GM18505 (cell line): Measurements from ENCODE around the gene CMTM6.

Source experiments
- ATAC-seq: cut with Tn5 transposase; IDR thresholded peaks from one replicate; pipeline ENCODE4 v1.9.1; 2021; ENCODE audit not compliant: unreplicated experiment
- POLR2A ChIP-seq: IDR thresholded peaks from 4 replicates; pipeline ENCODE4 v1.6.1; 2011; ENCODE audit warnings: borderline replicate concordance; ENCODE audit not compliant: insufficient read depth, insufficient read length; ENCODE audit errors: extremely low read depth

CMTM6 gene

DNA sequence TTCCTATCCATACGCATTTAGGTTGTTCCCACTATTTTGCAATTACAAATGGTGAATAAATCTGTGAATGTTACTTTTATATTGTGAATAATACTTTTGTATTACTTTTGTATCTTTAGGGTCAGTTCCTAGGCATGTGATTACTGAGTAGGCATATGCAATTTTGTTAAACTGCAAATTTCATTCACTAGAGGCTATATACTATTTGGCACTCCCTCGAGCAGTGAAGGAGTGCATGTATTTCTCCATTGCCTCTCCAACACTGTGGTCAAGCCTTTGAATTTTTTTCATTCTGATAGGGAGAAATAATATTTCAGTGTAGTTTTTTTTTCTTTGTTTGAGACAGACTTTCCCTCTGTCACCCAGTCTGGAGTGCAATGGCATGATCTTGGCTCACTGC is 8.4 kb upstream of the CMTM6 start:
- ATAC-seq, result no peak
- no peak for TF ChIP-seq POLR2A

DNA sequence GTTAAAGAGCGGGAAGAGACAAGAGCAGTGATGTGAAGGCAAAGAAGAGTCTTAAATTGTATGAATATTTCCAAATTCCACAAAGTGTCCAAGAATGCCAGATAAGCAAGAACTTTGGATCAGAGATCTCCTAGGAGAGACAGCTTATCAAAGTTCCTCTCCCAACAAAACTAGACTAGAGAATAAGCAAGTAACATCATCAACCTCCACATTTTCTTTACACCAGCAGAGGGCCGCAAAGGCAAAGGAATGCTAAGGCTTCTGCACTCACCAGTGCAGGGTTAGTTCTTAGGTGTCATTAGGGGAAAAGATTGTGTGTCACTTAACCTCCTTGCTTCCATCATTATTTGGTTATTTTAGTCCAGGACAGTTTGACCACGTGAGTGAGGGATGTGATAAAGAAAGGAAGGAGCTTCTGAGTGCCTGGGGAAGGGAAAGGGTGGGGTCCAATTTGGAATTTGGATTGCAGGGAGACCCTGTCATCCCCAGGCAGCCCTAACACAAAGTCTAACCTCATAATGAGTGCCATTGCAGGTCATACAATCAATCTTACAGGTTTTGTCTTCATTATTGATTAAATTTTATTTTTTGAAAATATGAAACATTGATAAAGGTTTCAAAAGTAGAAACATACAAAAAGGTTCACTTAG is 7.5 kb upstream of the CMTM6 start:
- peak; percentile 75 for ATAC-seq
- no peak for TF ChIP-seq POLR2A

DNA sequence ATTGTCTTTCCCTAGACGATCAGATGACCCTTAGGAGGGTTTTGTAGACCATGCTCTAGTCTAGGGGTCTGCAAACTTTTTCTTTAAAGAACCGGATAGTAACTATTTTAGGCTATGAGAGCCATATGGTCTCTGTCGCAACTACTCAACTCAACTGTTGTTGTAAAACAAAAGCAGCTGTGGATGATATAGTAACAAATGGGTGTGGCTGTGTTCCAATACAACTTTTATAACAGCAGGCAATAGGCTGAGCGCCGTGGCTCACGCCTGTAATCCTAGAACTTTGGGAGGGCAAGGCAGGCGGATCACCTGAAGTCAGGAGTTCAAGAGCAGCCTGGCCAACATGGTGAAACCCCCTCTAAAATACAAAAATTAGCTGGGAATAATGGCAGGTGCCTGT is 6.1 kb upstream of the CMTM6 start:
- ATAC-seq, result no peak
- no peak for TF ChIP-seq POLR2A

DNA sequence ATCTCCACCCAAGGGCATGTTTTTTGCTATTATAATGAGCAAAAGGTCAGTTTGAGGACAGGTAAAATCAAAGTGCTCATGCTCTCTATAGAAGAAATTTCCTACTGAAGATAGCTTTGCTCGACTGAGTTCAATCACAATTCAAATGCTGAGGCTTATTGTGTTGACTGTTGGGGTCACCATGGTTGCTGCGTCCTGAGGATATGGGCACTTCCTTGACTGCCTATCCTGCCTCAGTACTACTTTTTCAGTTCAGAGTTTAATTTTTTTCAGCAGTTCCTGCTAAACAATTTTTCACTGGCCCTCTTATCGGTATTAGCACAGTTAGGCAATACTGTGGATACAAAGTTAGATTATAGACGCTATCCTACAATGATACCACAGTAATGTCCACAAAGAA is 3.8 kb upstream of the CMTM6 start:
- no peak for TF ChIP-seq POLR2A
- no peak for ATAC-seq

DNA sequence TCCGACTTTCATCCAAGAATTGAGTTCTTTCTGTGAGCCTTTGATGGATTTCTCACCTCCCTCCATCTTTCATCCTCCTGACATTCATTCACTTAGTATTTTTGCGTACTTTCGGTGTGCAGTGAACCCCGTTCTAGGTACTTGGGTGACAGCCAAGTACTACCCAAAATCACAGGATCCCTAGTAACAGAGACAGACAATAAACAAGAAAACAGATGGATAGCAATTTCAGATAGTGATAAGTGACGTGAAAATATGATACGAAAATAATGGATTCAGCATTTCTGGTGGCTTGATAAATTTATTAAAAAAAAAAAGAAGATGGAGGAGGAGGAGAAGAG is 264 bp upstream of the CMTM6 start:
- no peak for TF ChIP-seq POLR2A
- no peak for ATAC-seq

DNA sequence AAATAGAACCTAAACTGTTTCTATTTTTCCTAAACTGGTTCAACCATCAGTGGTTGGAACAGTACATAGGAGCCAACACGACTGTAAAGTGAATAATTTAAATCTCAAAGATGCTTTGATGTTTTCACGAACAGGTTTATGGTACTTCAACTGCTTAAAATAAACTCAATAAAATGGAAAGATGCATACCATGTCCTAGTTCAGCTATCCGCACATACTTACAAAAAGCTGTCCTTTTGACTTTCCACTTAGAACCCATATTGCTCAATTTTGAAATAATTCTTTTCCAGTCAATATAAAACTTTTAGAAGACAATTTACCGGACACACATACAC is 902 bp downstream of the CMTM6 start:
- ATAC-seq, result no peak
- TF ChIP-seq POLR2A, result no peak

DNA sequence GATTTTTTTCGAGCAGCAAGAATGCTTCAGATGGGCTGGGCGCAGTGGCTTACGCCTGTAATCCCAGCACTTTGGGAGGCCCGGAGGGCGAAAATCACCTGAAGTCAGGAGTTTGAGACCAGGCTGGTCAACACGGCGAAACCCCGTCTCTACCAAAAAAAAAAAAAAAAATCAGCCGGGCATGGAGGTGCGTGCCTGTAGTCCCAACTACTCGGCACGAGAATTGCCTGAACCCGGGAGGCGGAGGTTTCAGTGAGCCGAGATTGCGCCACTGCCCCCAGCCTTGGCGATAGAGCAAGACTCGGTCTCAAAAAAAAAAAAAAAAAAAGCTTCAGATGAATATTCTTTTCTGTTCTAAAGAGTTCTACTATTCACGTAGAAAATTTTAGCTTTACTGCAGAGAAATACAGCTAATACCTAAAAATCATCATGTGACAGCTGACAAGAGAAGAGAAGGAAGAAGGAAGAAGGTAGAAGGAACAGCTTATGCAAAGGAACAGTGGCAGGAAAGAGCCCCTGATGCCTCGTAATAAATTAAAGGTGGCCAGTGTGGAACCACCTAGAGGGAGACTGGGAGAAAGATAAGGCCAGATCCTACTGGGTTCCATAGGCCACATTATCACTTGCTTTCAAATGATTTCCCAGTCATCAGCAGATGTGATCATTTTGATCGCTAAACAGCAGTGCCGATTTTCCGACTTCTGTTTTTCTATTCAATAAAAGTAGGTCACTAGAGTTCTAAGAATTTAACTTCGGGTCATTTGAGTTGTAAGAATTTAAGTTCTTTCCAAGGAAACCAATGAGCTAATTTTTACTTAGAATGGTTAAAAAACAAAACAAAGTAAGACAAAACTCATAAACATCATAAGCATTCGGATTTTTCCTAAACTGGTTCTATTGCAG is 1.5 kb downstream of the CMTM6 start:
- TF ChIP-seq POLR2A, result no peak

DNA sequence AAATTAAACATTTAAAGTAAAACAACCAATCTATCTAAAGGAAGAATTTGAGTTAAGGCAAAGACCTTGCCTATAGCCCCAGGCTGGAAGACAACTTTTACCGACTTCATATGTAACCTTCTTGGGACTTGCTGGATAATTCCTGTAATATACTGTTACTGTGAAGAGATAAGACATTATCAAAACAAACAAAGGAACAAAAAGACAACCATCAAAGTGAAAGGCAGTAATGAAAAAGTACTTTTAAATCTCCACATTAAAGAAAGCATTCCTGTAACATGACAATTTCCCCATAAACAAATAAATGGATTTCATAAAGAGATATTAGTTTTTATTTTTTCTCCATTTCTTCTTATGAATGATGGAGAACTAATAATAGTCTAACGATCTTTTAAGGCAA is 2.4 kb downstream of the CMTM6 start:
- no peak for ATAC-seq

More for the DNA sequence above, 1.5 kb downstream of the CMTM6 start:
- no peak for ATAC-seq

DNA sequence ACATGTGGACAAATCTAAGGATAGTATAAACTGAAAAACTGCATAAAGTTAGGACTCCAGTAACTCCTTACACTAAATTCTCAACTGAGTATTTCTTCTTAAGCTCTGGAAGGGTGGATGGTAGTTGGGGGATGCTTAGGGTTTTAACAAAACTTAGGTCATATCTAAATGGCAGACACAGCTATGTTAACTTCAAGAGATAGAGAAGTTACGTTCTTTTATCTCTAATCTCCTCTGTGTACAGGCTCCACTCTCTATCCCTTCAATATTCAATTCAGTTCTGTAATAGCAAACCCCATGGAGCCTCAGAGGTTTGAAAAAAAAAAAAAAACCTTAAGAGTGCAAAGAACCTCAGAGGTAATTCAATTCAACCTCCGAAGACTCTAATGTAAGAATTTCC is 3.1 kb downstream of the CMTM6 start:
- ATAC-seq, result no peak
- TF ChIP-seq POLR2A, result no peak

More for the DNA sequence above, 2.4 kb downstream of the CMTM6 start:
- no peak for TF ChIP-seq POLR2A

DNA sequence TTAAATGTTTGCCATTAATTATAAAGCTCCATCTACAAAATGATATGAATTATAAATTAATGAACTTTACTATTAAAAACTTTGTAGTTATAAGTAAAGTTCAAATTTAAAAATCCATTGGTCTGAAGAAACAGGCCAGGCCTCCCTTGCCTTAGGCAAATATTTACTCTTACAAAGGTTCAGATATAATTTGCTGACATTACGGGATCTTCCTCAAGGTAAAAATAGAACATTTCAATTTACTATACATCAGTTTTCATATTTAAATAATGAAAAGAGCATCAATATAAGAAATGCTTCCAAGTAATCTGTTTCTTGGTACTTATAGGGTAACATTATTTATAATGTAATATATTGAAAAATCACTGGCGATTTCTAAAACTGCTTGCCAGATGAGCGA is 3.7 kb downstream of the CMTM6 start:
- no peak for ATAC-seq
- TF ChIP-seq POLR2A, result no peak

DNA sequence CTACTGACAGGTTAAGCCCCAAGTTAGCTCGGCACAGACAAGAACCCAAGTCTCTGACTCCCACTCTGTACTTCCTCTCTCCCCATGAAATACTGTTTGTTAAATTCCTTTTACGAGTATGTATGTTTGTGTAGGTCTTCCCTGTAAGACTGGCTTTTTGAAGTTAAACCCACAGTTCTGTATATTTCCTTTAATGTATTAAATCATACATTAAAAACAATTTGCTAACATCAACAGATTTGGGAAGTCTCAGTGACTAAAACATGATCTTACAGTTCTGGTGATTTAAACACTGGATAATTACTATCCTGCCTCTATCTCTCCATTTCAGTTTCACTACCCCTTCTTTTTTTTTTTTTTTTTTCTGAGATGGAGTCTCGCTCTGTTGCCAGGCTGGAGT is 4.4 kb downstream of the CMTM6 start:
- TF ChIP-seq POLR2A, result no peak
- no peak for ATAC-seq

DNA sequence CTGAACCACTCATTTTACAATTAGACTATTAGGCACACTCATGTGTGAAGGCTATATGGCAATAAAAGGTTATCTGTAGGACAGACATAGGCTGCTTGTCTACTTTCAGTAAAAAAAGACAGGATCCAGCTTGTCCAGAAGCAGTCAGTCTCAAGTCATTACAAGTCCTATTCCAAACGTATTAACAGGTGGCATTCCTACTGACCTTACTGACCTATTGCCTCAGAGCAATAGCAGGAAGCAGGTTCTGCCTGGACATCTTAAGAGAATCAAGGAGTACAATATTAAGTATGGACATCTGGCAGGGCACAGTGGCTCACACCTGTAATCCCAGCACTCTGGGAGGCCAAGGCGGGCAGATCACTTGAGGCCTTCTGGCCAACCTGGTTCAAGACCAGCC is 7.0 kb downstream of the CMTM6 start:
- no peak for ATAC-seq
- TF ChIP-seq POLR2A, result no peak

DNA sequence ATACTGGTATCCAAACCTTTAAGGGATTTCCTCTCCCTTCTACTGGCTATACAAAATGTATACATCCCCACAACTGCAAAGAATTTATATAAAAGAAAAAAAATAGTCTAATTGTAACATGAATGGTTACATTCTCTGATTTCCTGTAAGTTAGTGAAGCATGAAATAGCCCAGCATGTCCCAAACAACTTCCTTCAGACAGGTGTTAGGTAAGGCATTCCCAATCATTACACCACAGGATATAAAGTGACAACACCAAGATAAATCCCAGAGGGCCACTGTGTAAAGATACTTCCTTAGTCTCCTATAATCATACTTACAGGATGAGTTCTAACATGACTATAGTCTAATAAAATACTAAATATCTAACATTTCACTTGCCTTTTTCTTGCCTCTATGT is 7.6 kb downstream of the CMTM6 start:
- TF ChIP-seq POLR2A, result no peak
- ATAC-seq, result no peak

DNA sequence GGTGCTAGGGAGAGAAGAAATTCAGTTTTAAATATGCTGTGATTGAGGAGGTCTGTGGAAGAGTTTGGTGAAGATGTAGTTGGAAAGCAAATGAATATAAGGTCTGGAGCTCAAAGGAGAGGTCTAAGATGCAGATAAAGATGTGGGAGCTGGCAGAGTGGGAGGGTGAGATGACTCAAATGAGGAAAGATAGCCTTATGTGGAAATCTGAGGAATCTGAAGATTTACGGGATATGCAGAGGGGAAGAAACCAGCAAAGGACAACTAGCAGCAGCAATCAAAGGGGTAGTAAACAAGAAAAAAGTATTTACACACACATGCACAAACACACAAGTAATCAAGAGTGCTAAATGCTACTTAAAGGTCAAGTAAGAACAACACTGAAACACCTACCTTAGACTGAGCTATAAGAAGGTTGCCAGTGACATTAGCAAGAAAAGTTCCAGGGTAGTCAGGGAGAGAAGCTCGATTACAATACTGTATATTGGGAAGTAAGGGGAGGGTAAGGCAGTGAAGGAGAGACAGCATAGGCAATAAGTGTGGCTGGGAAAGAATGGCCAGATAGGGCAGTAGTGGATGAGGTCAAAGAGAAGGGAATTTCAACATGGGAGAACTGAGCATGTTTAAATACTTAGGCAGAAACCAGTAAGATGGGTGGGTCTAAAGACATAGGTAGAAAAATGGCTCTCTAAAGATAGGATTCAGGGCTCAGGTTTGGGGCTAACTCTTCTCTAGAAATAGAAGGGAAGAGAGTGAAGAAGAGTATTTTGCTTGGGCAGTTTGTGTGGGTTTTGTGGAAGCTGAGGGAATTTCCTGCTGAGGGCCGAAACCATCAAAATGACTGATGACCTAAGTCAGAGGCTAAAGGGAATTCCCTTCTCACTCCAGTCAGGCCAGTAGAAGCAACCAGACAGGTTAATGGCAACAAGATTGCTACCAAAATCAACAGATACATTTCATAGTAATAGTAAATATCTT is 8.9 kb downstream of the CMTM6 start:
- peak; percentile 70 for ATAC-seq
- TF ChIP-seq POLR2A, result no peak

DNA sequence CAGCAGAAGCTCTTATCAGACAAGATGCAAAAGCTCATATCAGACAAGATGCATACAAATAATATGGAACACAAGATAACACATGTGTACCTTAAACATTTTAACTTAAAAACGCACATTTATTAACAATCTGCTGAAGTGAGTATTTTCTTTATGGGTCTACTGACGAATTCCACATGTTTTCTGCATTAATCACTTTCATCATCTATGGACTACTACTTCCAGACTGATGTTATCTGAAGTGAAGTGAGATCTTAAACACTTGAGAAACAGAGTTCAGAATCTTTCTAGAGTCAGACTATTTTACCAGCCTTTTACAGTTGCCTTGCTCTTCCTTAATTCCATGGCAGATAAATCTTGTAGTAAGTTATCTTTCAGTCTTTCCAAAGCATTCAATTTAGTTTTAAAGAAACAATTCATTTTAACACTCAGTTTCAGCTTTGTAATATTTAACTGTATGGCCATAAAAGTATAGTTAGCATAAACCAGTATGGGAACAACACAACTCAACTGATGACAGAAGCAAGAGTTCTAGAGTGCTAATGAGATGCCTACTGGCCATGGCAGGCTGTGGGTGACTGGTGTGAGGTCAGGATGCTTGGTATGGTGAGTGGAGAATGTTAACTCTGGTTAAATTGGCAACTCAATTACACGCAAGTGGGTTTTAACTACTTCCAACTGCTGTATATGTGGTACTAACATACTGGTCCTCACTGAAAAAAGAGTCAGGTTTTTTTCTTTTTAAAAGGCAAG is 9.8 kb downstream of the CMTM6 start:
- no peak for ATAC-seq
- TF ChIP-seq POLR2A, result no peak
